GM21367 (cell line): ENCODE data around the gene GARNL3.

ENCODE experiments used
- ATAC-seq: cut with Tn5 transposase; IDR thresholded peaks from one replicate; pipeline ENCODE4 v1.9.1; 2021; ENCODE audit not compliant: unreplicated experiment

GARNL3 gene

GRCh38 chr9:127305838-127306226 is 41.3 kb downstream of the GARNL3 start:
- no peak for ATAC-seq

GRCh38 chr9:127307802-127308201 is 43.2 kb downstream of the GARNL3 start:
- no peak for ATAC-seq

GRCh38 chr9:127308652-127309434 is 44.3 kb downstream of the GARNL3 start:
- ATAC-seq = no peak

GRCh38 chr9:127309715-127310114 is 45.1 kb downstream of the GARNL3 start:
- no peak for ATAC-seq

GRCh38 chr9:127311239-127311741 is 46.7 kb downstream of the GARNL3 start:
- ATAC-seq = no peak

GRCh38 chr9:127313042-127313560 is 48.5 kb downstream of the GARNL3 start:
- ATAC-seq = no peak

- ATAC-seq = no peak
Measured at GRCh38 chr9:127314911-127315310, 50.3 kb downstream of the GARNL3 start.

- no peak for ATAC-seq
Measured at GRCh38 chr9:127316586-127317323, 52.2 kb downstream of the GARNL3 start.

- ATAC-seq = no peak
Measured at GRCh38 chr9:127318651-127319167, 54.1 kb downstream of the GARNL3 start.

GRCh38 chr9:127319366-127320114 is 55.0 kb downstream of the GARNL3 start:
- ATAC-seq = no peak

GRCh38 chr9:127320115-127320378 is 55.5 kb downstream of the GARNL3 start:
- ATAC-seq = no peak

- no peak for ATAC-seq
Measured at GRCh38 chr9:127323393-127323792, 58.8 kb downstream of the GARNL3 start.

- no peak for ATAC-seq
Measured at GRCh38 chr9:127330501-127330900, 65.9 kb downstream of the GARNL3 start.

GRCh38 chr9:127333221-127334064 is 68.9 kb downstream of the GARNL3 start:
- no peak for ATAC-seq

- no peak for ATAC-seq
Measured at GRCh38 chr9:127334725-127335124, 70.2 kb downstream of the GARNL3 start.

- no peak for ATAC-seq
Measured at GRCh38 chr9:127336086-127336485, 71.5 kb downstream of the GARNL3 start.

- no peak for ATAC-seq
Measured at GRCh38 chr9:127336506-127337352, 72.2 kb downstream of the GARNL3 start.

- ATAC-seq = no peak
Measured at GRCh38 chr9:127340721-127341120, 76.1 kb downstream of the GARNL3 start.

GRCh38 chr9:127341152-127341551 is 76.6 kb downstream of the GARNL3 start:
- ATAC-seq = no peak
